Upper lobe of right lung (tissue), 1 donor: Measurements from ENCODE around the gene PPM1E. TPM values are rescaled to one million over a fixed set of nuclear protein-coding genes. Genes with fewer than 3 reads are reported as not detected.
"Not testable (repeated sequence)": the region's sequence is repeated elsewhere in the genome, so short reads cannot be mapped to it uniquely, and the experiment has no call there.

Source experiments
- ATAC-seq: fragments of 200-7000 bp; cut with Tn5 transposase; one replicate; pipeline ENCODE4 v1.9.1; 2020; ENCODE audit warnings: mild to moderate bottlenecking, moderate library complexity
- DNase-seq: peaks from one replicate; pipeline ENCODE4 v3.0.0-alpha.2; 2020
- H3K27ac ChIP-seq: fragments of 200-600 bp; one replicate; pipeline ENCODE4 v1.8.0; 2022
- H3K27me3 ChIP-seq: fragments of 200-600 bp; one replicate; pipeline ENCODE4 v1.8.0; 2022; ENCODE audit warnings: mild to moderate bottlenecking
- H3K36me3 ChIP-seq: fragments of 200-600 bp; one replicate; pipeline ENCODE4 v1.8.0; 2022
- H3K4me1 ChIP-seq: fragments of 200-600 bp; one replicate; pipeline ENCODE4 v1.8.0; 2022
- H3K4me3 ChIP-seq: fragments of 200-600 bp; one replicate; pipeline ENCODE4 v1.8.0; 2022; ENCODE audit warnings: mild to moderate bottlenecking
- H3K9me3 ChIP-seq: fragments of 200-600 bp; one replicate; pipeline ENCODE4 v1.8.0; 2022
- CTCF ChIP-seq: fragments of 200-600 bp; IDR thresholded peaks from one replicate; pipeline ENCODE4 v1.8.0; 2022; ENCODE audit warnings: antibody characterized with exemption
- intact Hi-C: fragments of 100-400 bp; cut with DNase I; formaldehyde crosslinking; loops from one replicate; pipeline ENCODE4 v1.11.0; 2022
- total RNA-seq: library from RNA; stranded (reverse); fragmentation: NEBNext Ultra II Directional; extraction: Animal tissue kit (Norgen Biotek cat#: 25700); gene quantifications from one replicate; pipeline ENCODE4 v1.2.1, GENCODE V29; 2021
- donor health status: DM: no; HTN: yes; CAD: no; lungs with severe emphysema.

PPM1E gene
- total RNA-seq, 1 donor from 2014 or later = not detected

- intact Hi-C loops = no loop called here
- H3K4me3 ChIP-seq = no peak overlapping the region
- H3K4me1 ChIP-seq = no peaks in the 10 kb centered on the region
- H3K27me3 ChIP-seq = no peaks in the 10 kb centered on the region
- no peak for TF ChIP-seq CTCF
- no peaks in the 10 kb centered on the region for H3K9me3 ChIP-seq
- ATAC-seq (no peak), DNase-seq (no peak)
- no peak overlapping the region for H3K27ac ChIP-seq
- no peaks in the 10 kb centered on the region for H3K36me3 ChIP-seq
Observed at GRCh38 chr17:58829172-58829637, 73.6 kb downstream of the PPM1E start.

GRCh38 chr17:58831780-58832179 is 76.1 kb downstream of the PPM1E start:
- no peak for DNase-seq
- Histone ChIP-seq H3K36me3 (no peaks in the 10 kb centered on the region), H3K27me3 (no peaks in the 10 kb centered on the region), H3K4me3 (no peak overlapping the region), H3K9me3 (no peaks in the 10 kb centered on the region), H3K4me1 (no peaks in the 10 kb centered on the region), H3K27ac (no peak overlapping the region)
- ATAC-seq = no peak
- intact Hi-C loops = no loop called here
- TF ChIP-seq CTCF = no peak

DNA sequence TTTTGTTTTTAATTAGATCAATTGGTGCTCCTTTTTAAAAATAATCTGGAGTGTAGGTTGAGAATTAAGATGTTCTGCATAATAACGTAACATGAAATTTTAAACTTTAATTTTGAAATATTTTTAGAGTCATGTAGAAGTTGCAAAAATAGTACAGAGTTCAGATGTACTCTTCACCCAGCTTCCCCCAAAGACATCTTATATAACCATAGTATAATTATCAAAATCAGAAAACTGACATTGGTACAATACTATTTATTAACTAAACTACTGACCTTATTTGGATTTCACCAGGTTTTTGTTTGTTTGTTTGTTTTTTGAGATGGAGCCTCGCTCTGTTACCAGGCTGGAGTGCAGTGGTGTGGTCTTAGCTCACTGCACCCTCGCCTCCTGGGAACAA is 76.9 kb downstream of the PPM1E start:
- no peaks in the 10 kb centered on the region for H3K27me3 ChIP-seq
- no peak for TF ChIP-seq CTCF
- no peak overlapping the region for H3K27ac ChIP-seq
- no peaks in the 10 kb centered on the region for H3K9me3 ChIP-seq
- DNase-seq (no peak), ATAC-seq (no peak)
- intact Hi-C loops = no loop called here
- H3K36me3 ChIP-seq = no peaks in the 10 kb centered on the region
- no peak overlapping the region for H3K4me3 ChIP-seq
- no peaks in the 10 kb centered on the region for H3K4me1 ChIP-seq

- Histone ChIP-seq H3K27ac (no peak overlapping the region), H3K4me1 (no peaks in the 10 kb centered on the region), H3K36me3 (no peaks in the 10 kb centered on the region), H3K27me3 (no peaks in the 10 kb centered on the region), H3K9me3 (no peaks in the 10 kb centered on the region), H3K4me3 (no peak overlapping the region)
- DNase-seq (no peak), ATAC-seq (no peak)
- intact Hi-C loops = no loop called here
- no peak for TF ChIP-seq CTCF
Observed at GRCh38 chr17:58837699-58838098, 82.0 kb downstream of the PPM1E start.

DNA sequence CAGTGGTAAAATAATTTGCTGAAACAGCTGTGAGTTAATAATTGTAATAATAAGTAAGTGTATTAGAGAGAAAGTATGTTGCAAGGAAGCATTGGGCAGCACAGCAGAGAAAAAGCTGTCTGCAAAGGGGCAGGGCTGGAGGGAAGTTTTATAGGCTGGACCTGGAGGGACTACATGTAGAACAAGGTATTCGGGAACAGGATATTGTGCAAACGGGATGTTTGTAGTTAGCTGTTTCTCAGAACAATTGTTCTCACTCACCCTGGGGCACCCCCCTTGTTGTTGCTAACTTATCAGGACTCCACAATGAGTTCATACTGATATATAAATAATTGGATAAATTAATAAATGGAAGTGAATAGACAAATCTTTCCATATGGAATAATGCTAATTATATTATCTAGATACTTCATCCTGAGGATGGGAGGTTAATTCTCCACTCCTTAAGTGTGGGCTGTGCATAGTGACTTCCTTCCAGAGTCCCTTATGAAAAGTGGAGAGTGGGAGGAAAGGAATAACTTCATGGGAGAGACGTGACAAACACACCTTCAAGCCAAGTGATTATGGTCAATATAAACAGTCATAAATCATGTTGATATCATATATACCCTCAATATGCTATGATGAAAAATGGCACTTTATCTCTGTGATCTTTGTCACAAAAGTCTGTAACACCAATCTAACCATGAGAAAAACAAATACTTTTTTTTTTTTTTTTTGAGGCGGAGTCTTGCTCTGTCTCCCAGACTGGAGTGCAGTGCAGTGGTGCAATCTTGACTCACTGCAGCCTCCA is 85.4 kb downstream of the PPM1E start:
- no peak overlapping the region for H3K27ac ChIP-seq
- H3K9me3 ChIP-seq = no peaks in the 10 kb centered on the region
- TF ChIP-seq CTCF = no peak
- H3K27me3 ChIP-seq = no peaks in the 10 kb centered on the region
- DNase-seq = no peak
- no peaks in the 10 kb centered on the region for H3K36me3 ChIP-seq
- intact Hi-C loops = no loop called here
- ATAC-seq = no peak
- H3K4me1 ChIP-seq = no peaks in the 10 kb centered on the region
- H3K4me3 ChIP-seq = no peak overlapping the region

GRCh38 chr17:58846413-58846812 is 90.8 kb downstream of the PPM1E start:
- H3K27ac ChIP-seq, H3K27me3 ChIP-seq, H3K4me3 ChIP-seq, intact Hi-C loops, H3K36me3 ChIP-seq, H3K9me3 ChIP-seq, DNase-seq, H3K4me1 ChIP-seq, ATAC-seq: not testable (repeated sequence)

GRCh38 chr17:58850106-58850505 is 94.5 kb downstream of the PPM1E start:
- H3K4me3 ChIP-seq, H3K27me3 ChIP-seq, DNase-seq, H3K27ac ChIP-seq, H3K9me3 ChIP-seq, intact Hi-C loops, H3K36me3 ChIP-seq, H3K4me1 ChIP-seq, ATAC-seq: not testable (repeated sequence)
